ENCODE data around the gene EXOC4.

Gene EXOC4

GRCh38 chr7:133484086-133484485 is 231.2 kb downstream of the EXOC4 start:
- no peak overlapping the region for H3K9ac ChIP-seq (ENCODE audit: low read depth in 1 of 2, low read length in 2 of 2)
- H3K36me3 ChIP-seq (ENCODE audit: control insufficient read depth in 2 of 2, insufficient read depth in 2 of 2, low read length in 2 of 2), result peaks cover 9 to 15% of the 10 kb centered on the region in 2 donors

DNA sequence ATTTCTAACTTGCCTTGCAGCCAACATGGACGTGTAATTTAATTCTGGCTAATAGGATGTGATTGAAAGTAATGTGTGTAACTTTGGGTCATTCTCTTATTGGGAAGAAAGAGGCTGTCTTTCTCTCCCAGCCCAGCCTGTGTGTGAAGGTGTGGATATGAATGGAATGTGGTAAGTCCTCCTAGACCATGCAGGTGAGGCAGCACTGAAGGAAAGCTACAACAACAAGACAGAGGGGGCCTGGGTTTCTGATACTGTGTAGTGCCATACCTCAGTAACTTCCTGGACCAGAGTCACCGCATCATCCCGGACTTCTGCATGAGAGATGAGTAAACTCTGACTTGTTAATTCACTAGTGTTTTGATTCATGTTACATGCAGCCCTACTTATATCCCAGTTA is 237.0 kb downstream of the EXOC4 start:
- H3K36me3 ChIP-seq (ENCODE audit: control insufficient read depth in 2 of 2, insufficient read depth in 2 of 2, low read length in 2 of 2), result peaks cover 0 to 4% of the 10 kb centered on the region in 2 donors
- H3K4me3 ChIP-seq (ENCODE audit: low read length in 2 of 2), result no peak overlapping the region
- H3K4me1 ChIP-seq (ENCODE audit: control insufficient read depth in 2 of 2, insufficient read depth in 2 of 2, low read length in 2 of 2), result peaks cover 0 to 7% of the 10 kb centered on the region in 2 donors
- no peaks in the 10 kb centered on the region for H3K9me3 ChIP-seq (ENCODE audit: control insufficient read depth in 2 of 2, low read length in 2 of 2)
- H3K27me3 ChIP-seq (ENCODE audit: control insufficient read depth in 2 of 2, insufficient read depth in 2 of 2, low read length in 2 of 2), result no peaks in the 10 kb centered on the region
- H3K9ac ChIP-seq (ENCODE audit: low read depth in 1 of 2, low read length in 2 of 2), result no peak overlapping the region
- no peak overlapping the region for H3K27ac ChIP-seq (ENCODE audit: low read depth in 2 of 2, low read length in 2 of 2)

More at GRCh38 chr7:133484086-133484485, 231.2 kb downstream of the EXOC4 start:
- no peaks in the 10 kb centered on the region for H3K27me3 ChIP-seq (ENCODE audit: control insufficient read depth in 2 of 2, insufficient read depth in 2 of 2, low read length in 2 of 2)
- H3K4me1 ChIP-seq (ENCODE audit: control insufficient read depth in 2 of 2, insufficient read depth in 2 of 2, low read length in 2 of 2), result no peaks in the 10 kb centered on the region
- no peak overlapping the region for H3K4me3 ChIP-seq (ENCODE audit: low read length in 2 of 2)
- no peaks in the 10 kb centered on the region for H3K9me3 ChIP-seq (ENCODE audit: control insufficient read depth in 2 of 2, low read length in 2 of 2)
- no peak overlapping the region for H3K27ac ChIP-seq (ENCODE audit: low read depth in 2 of 2, low read length in 2 of 2)

DNA sequence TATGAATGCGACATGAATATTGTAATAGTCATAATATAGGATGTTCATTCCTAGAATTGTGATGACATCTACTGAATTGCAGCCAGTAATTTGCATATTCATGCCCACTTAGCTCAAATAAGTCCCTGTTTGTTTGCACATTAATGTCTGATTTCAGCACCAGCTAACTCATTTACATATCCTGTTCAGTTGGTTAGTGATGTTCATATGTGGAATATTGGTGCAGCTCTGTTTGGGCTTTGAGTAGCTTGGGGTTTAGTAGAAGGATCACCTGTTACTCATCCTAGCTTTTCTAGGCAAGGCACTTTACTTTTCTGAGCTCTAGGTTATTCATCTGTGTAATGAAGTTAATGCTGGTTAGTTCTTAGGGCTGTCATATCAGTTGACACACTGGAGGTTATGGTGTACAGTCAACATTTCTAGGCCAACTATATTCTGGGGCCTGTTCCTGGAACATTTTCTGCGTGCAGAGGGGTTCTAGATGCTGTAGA is 238.4 kb downstream of the EXOC4 start:
- Histone ChIP-seq H3K36me3 (ENCODE audit: control insufficient read depth in 2 of 2, insufficient read depth in 2 of 2, low read length in 2 of 2) (peaks cover 0 to 4% of the 10 kb centered on the region in 2 donors), H3K9ac (ENCODE audit: low read depth in 1 of 2, low read length in 2 of 2) (no peak overlapping the region), H3K27ac (ENCODE audit: low read depth in 2 of 2, low read length in 2 of 2) (no peak overlapping the region), H3K9me3 (ENCODE audit: control insufficient read depth in 2 of 2, low read length in 2 of 2) (no peaks in the 10 kb centered on the region), H3K27me3 (ENCODE audit: control insufficient read depth in 2 of 2, insufficient read depth in 2 of 2, low read length in 2 of 2) (no peaks in the 10 kb centered on the region), H3K4me3 (ENCODE audit: low read length in 2 of 2) (no peak overlapping the region), H3K4me1 (ENCODE audit: control insufficient read depth in 2 of 2, insufficient read depth in 2 of 2, low read length in 2 of 2) (peaks cover 0 to 7% of the 10 kb centered on the region in 2 donors)

- Histone ChIP-seq H3K27me3 (ENCODE audit: control insufficient read depth in 2 of 2, insufficient read depth in 2 of 2, low read length in 2 of 2) (no peaks in the 10 kb centered on the region), H3K4me1 (ENCODE audit: control insufficient read depth in 2 of 2, insufficient read depth in 2 of 2, low read length in 2 of 2) (peaks cover 0 to 7% of the 10 kb centered on the region in 2 donors), H3K4me3 (ENCODE audit: low read length in 2 of 2) (no peak overlapping the region), H3K27ac (ENCODE audit: low read depth in 2 of 2, low read length in 2 of 2) (no peak overlapping the region), H3K36me3 (ENCODE audit: control insufficient read depth in 2 of 2, insufficient read depth in 2 of 2, low read length in 2 of 2) (peaks cover 0 to 4% of the 10 kb centered on the region in 2 donors), H3K9me3 (ENCODE audit: control insufficient read depth in 2 of 2, low read length in 2 of 2) (no peaks in the 10 kb centered on the region), H3K9ac (ENCODE audit: low read depth in 1 of 2, low read length in 2 of 2) (no peak overlapping the region)
These were observed 239.2 kb downstream of the EXOC4 start for GRCh38 chr7:133491846-133492652.

GRCh38 chr7:133497061-133497460 is 244.2 kb downstream of the EXOC4 start:
- Histone ChIP-seq H3K4me1 (ENCODE audit: control insufficient read depth in 2 of 2, insufficient read depth in 2 of 2, low read length in 2 of 2) (peaks cover 0 to 7% of the 10 kb centered on the region in 2 donors), H3K27me3 (ENCODE audit: control insufficient read depth in 2 of 2, insufficient read depth in 2 of 2, low read length in 2 of 2) (no peaks in the 10 kb centered on the region), H3K9me3 (ENCODE audit: control insufficient read depth in 2 of 2, low read length in 2 of 2) (no peaks in the 10 kb centered on the region), H3K36me3 (ENCODE audit: control insufficient read depth in 2 of 2, insufficient read depth in 2 of 2, low read length in 2 of 2) (no peaks in the 10 kb centered on the region), H3K4me3 (ENCODE audit: low read length in 2 of 2) (no peak overlapping the region), H3K9ac (ENCODE audit: low read depth in 1 of 2, low read length in 2 of 2) (no peak overlapping the region), H3K27ac (ENCODE audit: low read depth in 2 of 2, low read length in 2 of 2) (no peak overlapping the region)

DNA sequence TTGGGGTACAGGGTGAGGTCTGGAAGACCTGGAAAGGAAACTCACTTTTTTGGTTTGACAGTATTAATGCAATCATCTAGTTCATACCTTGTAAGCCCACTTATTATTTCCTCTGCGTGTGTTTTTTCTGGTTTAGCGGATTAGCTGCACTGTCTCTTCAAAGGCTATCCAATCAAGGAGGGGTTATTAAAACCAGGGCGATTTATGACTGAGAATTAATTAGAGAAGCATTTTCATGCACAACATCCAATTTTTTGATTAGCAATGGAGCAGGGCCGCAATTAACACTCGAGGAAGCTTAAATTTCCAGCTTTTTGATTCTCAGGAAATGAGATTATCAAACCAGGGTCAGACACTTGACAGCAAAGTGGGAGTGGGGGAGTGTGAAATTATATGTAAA is 248.9 kb downstream of the EXOC4 start:
- Histone ChIP-seq H3K9me3 (ENCODE audit: control insufficient read depth in 2 of 2, low read length in 2 of 2) (no peaks in the 10 kb centered on the region), H3K9ac (ENCODE audit: low read depth in 1 of 2, low read length in 2 of 2) (no peak overlapping the region), H3K36me3 (ENCODE audit: control insufficient read depth in 2 of 2, insufficient read depth in 2 of 2, low read length in 2 of 2) (no peaks in the 10 kb centered on the region), H3K4me3 (ENCODE audit: low read length in 2 of 2) (no peak overlapping the region), H3K27ac (ENCODE audit: low read depth in 2 of 2, low read length in 2 of 2) (no peak overlapping the region), H3K4me1 (ENCODE audit: control insufficient read depth in 2 of 2, insufficient read depth in 2 of 2, low read length in 2 of 2) (no peaks in the 10 kb centered on the region), H3K27me3 (ENCODE audit: control insufficient read depth in 2 of 2, insufficient read depth in 2 of 2, low read length in 2 of 2) (no peaks in the 10 kb centered on the region)

DNA sequence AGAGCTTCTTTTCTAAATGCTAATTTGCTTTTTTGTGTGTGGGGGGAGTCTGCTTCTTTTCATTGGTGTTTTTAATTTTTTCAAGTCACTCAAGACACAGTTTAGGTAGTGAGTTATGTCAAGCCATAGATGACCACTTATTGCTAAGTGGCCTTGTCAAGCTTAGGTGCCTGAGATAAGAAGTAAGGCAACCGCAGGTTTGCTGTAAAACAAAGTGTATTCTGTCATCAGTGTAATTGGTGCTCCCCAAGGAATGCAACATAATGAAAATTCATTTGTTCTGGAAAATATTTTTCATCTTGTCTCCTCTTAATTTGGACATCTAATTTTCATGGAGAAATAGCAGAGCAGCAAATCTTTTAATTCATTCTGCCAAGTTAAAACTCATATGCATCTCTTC is 249.6 kb downstream of the EXOC4 start:
- no peaks in the 10 kb centered on the region for H3K9me3 ChIP-seq (ENCODE audit: control insufficient read depth in 2 of 2, low read length in 2 of 2)
- no peak overlapping the region for H3K9ac ChIP-seq (ENCODE audit: low read depth in 1 of 2, low read length in 2 of 2)
- no peak overlapping the region for H3K4me3 ChIP-seq (ENCODE audit: low read length in 2 of 2)
- no peaks in the 10 kb centered on the region for H3K4me1 ChIP-seq (ENCODE audit: control insufficient read depth in 2 of 2, insufficient read depth in 2 of 2, low read length in 2 of 2)
- no peak overlapping the region for H3K27ac ChIP-seq (ENCODE audit: low read depth in 2 of 2, low read length in 2 of 2)
- H3K27me3 ChIP-seq (ENCODE audit: control insufficient read depth in 2 of 2, insufficient read depth in 2 of 2, low read length in 2 of 2), result no peaks in the 10 kb centered on the region
- no peaks in the 10 kb centered on the region for H3K36me3 ChIP-seq (ENCODE audit: control insufficient read depth in 2 of 2, insufficient read depth in 2 of 2, low read length in 2 of 2)

- no peaks in the 10 kb centered on the region for H3K4me1 ChIP-seq (ENCODE audit: control insufficient read depth in 2 of 2, insufficient read depth in 2 of 2, low read length in 2 of 2)
- no peaks in the 10 kb centered on the region for H3K9me3 ChIP-seq (ENCODE audit: control insufficient read depth in 2 of 2, low read length in 2 of 2)
- no peaks in the 10 kb centered on the region for H3K36me3 ChIP-seq (ENCODE audit: control insufficient read depth in 2 of 2, insufficient read depth in 2 of 2, low read length in 2 of 2)
- H3K9ac ChIP-seq (ENCODE audit: low read depth in 1 of 2, low read length in 2 of 2), result no peak overlapping the region
- H3K4me3 ChIP-seq (ENCODE audit: low read length in 2 of 2), result no peak overlapping the region
- H3K27me3 ChIP-seq (ENCODE audit: control insufficient read depth in 2 of 2, insufficient read depth in 2 of 2, low read length in 2 of 2), result no peaks in the 10 kb centered on the region
- H3K27ac ChIP-seq (ENCODE audit: low read depth in 2 of 2, low read length in 2 of 2), result no peak overlapping the region
These were observed 250.1 kb downstream of the EXOC4 start for GRCh38 chr7:133502972-133503371.

DNA sequence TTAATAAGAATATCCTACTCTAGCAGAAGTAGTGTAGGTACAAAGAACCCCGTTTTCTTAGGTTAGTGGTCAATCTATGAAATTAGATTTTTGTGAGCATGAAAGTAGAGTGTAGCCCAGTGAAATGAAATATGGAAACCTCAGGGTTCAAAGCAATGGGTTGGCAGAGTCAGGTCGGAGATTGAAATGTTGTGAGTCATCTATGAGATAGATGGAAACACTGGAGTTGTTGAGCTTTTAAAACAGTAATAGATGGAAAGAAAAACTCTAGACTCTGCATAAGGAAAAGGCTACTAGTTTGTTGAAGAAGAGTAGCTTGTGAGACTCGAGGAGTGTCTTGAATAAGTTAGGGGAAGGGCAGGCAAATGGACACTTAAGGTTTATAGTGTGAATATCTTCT is 251.9 kb downstream of the EXOC4 start:
- H3K4me1 ChIP-seq (ENCODE audit: control insufficient read depth in 2 of 2, insufficient read depth in 2 of 2, low read length in 2 of 2), result no peaks in the 10 kb centered on the region
- no peak overlapping the region for H3K9ac ChIP-seq (ENCODE audit: low read depth in 1 of 2, low read length in 2 of 2)
- no peak overlapping the region for H3K27ac ChIP-seq (ENCODE audit: low read depth in 2 of 2, low read length in 2 of 2)
- no peaks in the 10 kb centered on the region for H3K9me3 ChIP-seq (ENCODE audit: control insufficient read depth in 2 of 2, low read length in 2 of 2)
- no peaks in the 10 kb centered on the region for H3K27me3 ChIP-seq (ENCODE audit: control insufficient read depth in 2 of 2, insufficient read depth in 2 of 2, low read length in 2 of 2)
- H3K36me3 ChIP-seq (ENCODE audit: control insufficient read depth in 2 of 2, insufficient read depth in 2 of 2, low read length in 2 of 2), result no peaks in the 10 kb centered on the region
- H3K4me3 ChIP-seq (ENCODE audit: low read length in 2 of 2), result no peak overlapping the region

- Histone ChIP-seq H3K9me3 (ENCODE audit: control insufficient read depth in 2 of 2, low read length in 2 of 2) (no peaks in the 10 kb centered on the region), H3K27ac (ENCODE audit: low read depth in 2 of 2, low read length in 2 of 2) (no peak overlapping the region)
These were observed 256.9 kb downstream of the EXOC4 start for GRCh38 chr7:133509822-133510221.

More at GRCh38 chr7:133509822-133510221, 256.9 kb downstream of the EXOC4 start:
- Histone ChIP-seq H3K9ac (ENCODE audit: low read depth in 1 of 2, low read length in 2 of 2) (no peak overlapping the region), H3K4me3 (ENCODE audit: low read length in 2 of 2) (no peak overlapping the region), H3K4me1 (ENCODE audit: control insufficient read depth in 2 of 2, insufficient read depth in 2 of 2, low read length in 2 of 2) (no peaks in the 10 kb centered on the region), H3K36me3 (ENCODE audit: control insufficient read depth in 2 of 2, insufficient read depth in 2 of 2, low read length in 2 of 2) (no peaks in the 10 kb centered on the region), H3K27me3 (ENCODE audit: control insufficient read depth in 2 of 2, insufficient read depth in 2 of 2, low read length in 2 of 2) (no peaks in the 10 kb centered on the region)
